Middle frontal gyrus (tissue), 1 donor: ENCODE data around the gene TGFA.
A peak's percentile ranks its signal among the peaks of the same experiment; 100 is the strongest.

Experiments
- DNase-seq: peaks from one replicate; pipeline ENCODE4 v3.0.0-alpha.2; 2015; ENCODE audit warnings: low spot score; ENCODE audit errors: extremely low spot score

The TGFA gene

DNA sequence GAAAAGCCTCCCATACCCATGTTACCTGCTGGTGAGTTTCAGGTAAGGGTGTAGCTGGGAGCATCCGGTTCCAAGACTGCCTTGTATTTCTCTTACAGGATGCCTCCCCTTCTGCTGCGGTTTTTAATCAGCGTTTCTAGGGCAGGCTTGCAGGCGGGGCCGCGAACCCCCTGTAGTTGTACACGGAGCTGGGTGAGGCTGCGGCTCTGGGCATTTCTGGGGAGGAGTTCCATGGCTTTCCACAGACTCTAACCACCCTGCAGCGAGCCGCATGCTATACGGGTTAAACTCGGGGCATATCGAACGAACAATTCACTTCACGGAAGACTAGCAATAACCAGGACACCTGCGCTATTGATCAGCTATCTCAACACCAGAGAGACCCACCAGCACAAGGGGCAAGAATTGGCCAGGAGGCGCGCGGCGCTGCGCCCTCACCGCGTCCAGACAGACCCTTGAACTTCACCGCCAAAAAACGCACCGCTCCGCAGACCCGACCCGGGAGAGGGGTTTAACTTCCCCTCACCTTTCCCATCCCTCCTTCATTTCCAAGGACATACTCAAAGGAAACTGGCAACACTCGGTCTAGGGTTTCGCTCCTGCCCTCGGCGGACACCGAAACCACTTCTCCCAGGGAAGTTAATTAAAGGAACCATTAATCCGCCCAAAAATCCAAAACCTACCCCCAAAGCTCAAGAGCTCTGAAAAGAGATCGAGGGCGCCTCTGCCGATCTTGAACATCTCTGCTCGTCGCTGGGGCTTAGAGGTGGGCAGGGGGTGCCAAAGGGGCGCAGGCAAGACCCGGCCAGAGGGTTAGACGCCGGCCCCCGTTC, 909 bp downstream of the TGFA start:
- DNase-seq = no peak

DNA sequence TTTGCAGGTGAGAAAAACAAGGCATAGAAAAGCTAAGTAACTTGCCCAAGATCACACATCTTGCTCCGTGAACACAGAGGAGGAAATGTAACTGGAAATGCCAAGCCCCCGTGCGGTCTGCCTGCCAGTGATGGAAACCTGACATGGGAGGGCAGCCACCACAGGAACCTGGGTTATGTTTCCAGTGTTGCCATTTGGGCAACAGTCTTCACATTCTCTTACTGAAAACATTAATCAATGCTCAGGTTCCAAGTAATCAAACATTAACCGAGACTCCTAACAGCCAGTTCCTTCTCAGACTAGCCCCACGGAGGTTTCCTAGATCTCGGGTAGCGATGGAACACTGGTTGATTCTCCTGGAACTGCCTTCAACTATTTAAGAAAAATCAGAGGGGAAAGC, 2.5 kb downstream of the TGFA start:
- no peak for DNase-seq

DNA sequence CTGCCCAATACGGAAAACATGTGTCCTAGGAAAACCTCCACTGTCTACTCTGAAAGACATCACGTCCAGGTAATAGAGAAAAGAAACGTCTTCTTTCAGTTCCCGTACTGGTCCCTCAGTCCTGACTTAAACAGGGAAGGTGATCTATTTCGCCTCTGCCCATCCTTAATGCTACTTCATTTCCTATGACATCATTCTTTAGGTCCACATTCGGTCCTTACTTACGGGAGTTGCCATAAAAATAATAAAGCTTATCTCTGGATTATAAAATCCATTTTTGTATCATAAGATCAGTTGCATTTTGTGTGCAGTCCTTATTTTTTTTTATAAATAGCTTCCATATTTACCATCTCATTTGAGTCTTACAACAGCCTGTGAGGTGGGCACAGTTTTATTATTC, 3.7 kb downstream of the TGFA start:
- DNase-seq = no peak

DNA sequence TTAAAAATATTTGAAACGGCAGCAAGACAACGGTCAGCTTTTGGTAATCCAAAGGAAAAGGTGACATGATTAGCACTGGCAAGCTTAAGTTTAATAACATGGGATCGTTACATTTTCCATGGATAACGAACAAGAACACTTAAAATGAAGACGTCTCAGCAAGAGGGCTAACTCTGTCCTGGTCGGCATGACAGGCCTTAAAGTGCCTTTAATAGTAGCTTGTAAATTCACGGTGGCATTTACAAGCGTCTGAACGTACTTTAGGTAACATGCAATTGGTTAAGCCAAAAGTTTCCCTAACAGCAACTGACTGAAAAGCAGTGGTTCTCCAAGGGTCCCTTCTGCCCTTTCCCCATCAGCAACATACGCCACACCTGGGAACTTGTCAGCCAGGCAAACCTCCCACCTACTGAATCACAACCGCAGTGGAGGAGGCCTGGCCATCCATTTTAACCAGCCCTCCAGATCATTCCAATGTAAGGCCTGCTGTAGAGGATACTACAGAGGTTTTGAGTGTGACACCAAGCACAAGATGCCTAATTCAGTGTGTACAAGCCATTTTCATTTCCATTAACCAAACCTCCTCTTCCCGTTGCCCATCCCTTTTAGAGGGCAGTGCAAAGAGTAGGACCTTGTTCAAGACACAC, 4.4 kb downstream of the TGFA start:
- no peak for DNase-seq

DNA sequence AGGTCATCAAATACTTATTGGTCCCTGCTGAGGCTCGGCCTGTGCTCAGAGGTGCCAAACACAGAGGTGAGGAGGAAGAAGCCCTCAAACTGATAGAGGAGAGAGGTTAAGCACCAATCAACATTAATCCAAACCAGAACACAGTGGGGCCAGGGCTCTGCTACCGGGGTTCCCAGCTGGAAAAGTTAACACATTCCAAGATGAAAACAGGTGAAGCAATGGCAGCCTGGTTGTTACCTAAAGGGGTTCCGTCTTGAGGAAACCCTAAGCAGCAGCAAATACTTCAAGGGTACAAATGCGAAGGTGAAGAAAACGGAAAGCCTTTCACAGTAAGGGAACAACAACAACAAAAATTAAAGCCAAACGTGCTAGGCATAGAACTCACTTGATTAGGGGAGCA, 5.4 kb downstream of the TGFA start:
- DNase-seq = no peak

DNA sequence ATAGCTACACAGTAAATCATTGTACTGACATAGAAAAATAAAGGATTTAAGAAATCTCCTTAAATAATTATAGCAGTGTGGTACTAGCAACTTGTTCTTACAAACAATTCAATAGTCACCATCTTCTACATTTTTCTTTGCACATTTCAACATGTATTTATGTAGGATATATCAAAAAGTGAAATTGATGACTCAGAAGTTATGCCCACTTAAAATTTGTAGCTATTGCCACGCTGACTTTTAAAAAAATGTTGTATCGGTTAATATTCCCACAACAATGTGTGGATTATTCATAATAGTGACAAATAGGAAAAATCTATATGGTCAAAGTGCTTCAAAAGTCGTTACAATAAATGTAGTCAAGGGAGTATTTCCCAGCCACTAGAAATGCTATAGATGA, 6.7 kb downstream of the TGFA start:
- DNase-seq = no peak

DNA sequence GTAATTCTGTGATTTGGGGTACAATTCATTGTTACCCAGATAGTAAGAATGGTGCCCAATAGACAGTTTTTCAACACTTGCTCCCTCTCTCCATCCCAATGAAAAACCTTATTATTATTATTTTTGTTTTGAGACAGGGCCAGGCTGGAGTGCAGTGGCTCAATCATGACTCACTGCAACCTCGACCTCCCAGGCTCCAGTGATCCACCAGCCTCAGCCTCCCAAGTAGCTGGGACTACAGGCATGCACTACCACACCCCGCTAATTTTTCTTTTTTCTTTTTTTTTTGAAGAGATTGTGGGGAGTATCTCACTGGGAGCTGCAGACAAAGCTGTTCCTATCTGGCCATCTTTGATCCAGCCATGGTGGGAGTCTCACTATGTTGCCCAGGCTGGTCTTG, 7.2 kb downstream of the TGFA start:
- no peak for DNase-seq

DNA sequence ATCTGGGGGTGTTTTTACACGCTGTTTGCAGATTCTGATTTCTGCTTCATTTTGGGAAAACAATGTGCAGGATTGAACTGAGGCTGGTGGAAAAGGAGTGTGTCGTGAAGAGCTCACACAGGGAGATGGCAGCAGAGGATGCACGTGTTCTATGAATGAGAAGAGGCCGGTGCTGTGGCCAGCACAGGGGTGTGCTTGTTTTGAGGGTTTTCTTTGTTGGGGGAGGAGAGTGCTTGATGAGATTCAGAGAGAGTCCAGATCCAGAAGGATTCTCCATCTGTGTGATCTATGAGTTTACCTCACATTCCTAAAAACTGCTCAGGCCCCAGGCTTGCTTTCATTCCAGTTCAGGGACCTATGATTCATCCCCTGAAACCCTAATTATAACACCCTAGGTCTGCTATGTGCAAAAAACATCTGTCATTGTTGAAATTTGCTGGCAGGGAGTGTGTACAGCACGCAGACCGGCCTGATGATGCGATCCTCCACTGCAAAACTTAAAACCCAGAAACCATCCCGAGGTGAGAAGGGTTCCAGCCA, 12.1 kb downstream of the TGFA start:
- DNase-seq = peak; percentile 21

DNA sequence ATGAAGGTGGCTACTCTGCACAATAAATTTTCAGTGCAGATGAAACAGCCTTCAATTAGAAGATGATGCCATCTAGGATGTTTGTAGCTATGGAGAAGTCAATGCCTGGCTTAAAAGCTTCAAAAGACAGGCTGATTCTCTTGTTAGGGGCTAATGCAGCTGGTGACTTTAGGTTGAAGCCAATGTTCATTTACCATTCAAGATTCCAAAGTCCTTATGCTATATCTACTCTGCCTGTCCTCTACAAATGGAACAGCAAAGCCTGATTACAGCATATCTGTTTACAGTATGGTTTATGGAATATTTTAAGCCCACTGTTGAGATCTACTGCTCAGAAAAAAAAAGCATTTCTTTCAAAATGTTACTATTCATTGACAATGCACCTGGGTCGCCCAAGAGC, 15.8 kb downstream of the TGFA start:
- no peak for DNase-seq

DNA sequence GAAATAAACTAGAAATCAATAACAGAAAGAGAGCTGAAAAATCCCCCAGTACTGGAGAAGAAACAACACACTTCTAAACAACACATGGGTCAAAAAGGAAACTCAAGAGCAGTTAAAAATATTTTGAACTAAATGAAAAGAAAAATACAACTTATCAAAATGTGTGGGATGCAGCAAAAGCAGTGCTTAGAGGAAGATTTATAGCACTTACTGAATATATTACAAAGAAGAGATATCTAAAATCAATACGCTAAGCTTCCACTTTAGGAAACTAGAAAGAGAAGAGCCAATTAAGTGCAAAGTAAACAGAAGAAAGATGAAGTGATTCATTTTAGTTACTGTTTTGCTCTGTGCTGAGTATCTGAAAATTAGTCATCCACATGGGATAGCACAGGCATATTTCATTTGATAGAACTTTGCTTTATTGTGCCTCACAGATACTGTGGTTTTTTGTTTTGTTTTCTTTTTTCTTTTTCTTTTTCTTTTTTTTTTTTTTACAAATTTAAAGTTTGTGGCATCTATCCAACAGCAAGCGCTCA, 17.0 kb downstream of the TGFA start:
- no peak for DNase-seq

DNA sequence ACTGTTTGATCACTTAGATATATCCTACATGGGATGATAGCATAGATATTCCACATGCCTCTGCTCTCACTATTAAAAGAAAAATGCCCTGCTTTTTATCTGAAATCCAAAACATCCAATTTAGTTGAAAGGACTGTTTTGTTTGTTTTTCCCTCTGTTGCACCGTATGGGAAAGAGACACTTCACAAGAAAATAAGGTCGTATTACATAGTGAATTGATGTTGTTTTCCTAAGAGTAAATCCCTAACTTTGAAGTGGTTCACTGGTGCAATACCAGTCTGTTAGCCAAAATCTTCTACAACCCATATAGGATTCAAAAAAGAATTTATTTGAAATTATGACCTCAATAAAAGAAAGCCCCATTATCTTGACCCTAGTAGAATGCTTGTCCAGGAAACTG, 18.1 kb downstream of the TGFA start:
- DNase-seq = no peak

DNA sequence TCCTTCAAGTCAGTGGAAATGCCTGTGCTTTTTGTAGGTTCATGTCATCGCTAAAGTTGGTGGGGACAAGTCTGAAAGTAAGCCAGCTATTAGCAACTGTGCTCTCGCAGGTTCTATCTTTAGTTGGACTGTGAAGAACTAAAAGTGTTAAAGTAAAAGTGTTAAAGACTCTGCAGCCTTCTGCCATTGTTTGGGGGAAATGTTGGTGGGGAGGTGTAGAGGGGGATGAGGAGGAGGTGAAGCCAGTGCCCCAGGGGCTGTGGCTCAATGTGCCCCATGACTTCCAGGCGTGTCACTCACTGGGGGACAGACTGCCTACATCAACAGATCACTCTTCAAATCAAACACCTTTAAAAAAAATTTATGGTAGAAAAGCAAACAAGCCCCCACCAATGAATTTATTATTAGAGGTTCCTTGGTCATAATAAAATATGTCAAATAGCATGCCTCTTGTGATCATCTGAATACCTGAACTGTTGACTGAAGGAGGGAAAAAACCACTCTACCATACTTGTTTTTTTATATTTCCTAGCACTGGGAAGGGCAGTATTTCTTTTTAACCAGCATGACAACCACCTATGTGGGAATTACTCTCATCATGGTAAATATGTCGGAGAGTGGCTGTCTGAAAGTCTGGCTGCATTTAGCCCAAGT, 19.3 kb downstream of the TGFA start:
- no peak for DNase-seq

DNA sequence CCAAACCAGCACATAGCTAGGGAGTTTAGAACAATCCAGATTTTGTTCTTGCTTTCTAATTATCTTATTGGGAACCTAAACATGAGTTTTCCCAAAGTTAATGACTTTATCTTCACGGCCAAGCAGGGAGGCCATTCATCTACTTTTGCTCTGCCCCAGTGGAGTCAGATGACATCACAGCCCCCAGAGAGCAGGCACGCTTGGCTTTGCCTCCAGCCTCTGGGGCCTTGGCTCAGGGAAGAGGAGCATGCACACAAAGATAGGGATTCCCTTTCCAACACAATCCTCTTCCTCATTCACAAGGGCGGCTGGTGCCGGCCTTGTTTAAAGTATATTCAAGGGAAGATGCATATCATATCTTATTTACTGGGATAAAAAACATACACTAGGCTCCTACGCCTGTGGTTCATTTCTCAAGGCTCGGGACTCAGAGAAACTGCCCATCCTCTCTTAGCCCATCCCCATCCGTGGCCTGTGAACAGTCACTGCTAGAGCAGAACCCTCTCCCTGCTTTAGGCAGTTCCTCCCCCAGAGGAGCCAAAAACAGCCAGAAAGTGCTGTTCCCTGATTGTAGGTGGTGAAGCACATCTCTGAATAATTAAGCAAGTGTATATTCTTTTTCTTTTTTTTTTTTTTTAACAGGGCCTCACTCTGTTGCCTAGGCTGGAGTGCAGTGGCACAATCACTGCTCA, 21.2 kb downstream of the TGFA start:
- no peak for DNase-seq

DNA sequence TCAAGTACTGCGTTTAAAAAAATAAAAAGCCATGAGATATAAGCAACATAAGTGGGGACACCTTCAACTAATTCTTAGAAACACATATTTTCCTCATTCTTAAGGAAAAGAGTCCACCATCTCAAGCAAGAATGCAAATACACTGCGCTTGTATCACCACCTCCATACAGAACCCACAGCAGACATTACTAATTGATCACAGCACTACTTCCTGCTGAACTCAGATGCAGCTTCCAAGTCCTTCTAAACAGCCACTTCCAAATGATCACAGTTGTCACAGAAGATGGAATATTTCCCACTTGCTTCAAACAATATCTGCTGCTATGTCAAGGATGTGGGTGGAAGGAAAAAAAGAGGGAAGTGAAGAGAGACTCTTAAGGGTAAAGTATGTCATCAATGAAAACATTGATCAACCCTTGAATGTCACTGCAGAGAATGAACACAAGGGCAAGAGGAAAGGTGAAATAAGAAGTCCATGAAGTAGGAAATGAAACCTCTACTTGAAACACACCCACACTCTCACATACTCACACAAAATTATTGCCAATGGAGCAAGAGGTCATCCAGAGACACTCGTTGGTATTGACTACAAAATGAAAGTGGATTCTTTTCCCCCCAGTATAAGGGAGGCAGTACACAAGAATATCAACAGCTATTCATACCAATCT, 22.1 kb downstream of the TGFA start:
- no peak for DNase-seq

DNA sequence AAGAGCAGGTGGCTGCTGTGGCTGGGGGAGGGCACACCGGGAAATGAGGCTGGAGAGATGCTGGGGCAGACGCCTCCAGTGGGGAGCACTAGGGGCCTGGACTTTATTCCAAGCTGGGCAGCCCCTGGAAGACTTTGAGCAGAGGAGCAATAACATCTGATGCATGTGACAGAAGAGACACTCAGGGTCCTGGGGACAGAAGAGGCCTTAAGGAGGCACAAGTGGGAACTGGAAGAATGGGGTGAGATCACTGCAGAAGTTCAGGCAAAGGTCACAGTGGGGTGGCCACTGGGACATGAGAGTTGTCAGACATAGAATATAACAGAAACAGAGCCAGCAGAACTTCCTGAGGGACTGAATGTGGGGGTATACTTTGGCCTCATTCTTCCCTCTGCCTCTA, 24.0 kb downstream of the TGFA start:
- no peak for DNase-seq

DNA sequence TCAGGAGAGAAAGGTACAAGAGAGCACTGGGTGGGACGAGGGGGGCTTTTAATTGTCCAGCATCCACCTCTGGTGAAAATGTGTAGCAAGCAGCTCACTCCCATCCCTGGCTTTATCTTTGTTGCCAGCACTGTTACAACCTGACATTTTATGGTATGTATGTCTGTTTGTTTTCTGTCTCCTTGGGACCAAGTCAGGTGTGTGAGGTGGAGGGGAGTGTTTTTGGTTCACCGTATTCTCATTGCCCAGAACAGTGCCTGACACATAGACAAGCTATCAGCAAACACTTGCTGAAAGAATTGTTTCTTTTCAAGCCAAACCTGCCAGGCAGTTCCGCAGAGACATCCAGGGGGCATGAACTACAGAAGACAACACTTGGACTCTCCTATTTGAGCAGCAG, 24.7 kb downstream of the TGFA start:
- DNase-seq = no peak

DNA sequence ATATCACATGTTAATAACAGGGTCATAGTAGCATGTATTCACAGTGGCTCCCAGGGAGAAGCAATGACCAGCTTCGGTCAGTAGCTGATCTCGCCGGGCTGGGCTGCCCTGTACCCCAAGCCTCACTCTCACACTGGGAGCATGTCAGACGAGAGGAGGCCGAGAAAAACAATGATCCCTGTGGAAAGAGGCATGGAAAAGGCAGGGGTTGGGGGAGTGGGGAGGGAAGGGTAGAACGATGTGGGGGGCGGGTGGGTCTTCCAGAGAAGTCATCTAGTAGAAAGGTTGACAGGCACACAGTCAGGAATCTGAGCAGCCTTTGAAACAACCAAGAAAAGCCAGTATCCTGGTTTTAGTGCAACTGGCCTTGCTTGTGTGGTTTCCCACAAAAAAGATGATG, 25.4 kb downstream of the TGFA start:
- DNase-seq = no peak

DNA sequence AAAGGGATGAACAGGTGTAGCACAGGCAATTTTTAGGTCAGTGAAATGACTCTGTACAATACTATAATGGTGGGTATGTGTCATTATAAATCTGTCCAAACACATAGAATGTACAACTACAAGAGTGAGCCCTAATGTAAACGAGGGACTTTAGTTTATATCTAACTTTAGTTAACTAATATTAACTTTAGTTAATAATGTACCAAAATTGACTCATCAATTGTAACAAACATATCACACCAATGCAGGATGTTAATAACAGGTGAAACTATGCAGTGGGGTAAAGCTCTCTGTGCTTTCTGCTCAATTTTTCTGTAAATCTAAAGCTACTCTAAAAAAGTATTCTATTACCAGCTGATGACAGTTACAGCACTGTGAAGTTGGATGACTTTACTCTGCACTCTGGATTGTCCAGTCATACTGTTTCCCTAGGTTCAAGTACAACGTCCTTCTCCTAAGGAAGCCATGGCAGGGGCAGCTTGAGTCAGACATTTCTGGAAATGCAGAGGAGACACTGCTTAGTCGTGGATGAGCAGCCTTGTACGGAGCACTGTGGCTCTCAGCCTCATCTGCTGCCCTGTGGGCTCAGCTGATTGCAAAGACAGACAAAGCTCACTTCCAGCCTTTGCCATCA, 26.1 kb downstream of the TGFA start:
- no peak for DNase-seq

DNA sequence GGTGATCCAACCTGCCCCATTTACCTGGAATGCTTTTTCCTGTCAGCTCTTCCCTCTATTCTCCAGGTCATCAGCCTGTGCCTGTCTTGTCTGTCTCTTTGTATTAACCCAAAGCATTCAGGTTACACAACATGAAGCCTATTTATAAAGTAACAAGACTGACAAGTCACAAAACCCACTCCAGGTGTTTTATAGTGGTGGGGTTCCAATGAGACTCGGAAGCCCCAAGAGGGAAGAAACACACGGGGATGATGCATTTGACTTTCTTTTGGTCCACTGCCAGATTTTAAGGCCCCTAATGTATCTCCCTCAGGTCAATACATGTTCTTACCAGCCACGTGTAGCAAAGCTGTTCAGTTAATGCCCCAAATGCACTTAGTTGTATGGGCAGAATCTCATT, 27.5 kb downstream of the TGFA start:
- DNase-seq = no peak

DNA sequence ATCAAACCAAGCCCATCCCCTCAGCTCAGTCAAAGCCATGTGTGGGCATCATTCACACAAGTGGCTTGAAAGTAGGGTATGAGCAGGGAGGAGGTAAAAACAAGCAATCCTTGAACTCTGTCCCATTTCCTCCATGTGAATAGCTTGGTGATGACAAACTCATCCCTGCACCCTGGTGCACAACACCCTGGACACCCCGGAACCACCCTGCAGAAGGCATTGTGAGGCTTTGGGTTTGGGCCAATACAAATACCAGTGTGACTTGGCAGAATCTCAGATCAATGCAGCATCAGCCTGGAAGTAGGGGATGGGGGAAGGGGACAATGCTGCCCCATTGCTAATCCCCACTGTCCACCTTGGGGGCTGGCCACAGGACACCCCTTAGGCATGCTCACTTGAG, 28.6 kb downstream of the TGFA start:
- no peak for DNase-seq
